PFSK-1 (cell line): ENCODE data around the gene HINT3.

Source experiments
- POLR2AphosphoS5 ChIP-seq: IDR thresholded peaks from 2 replicates; pipeline ENCODE4 v1.6.1; 2012; ENCODE audit warnings: low read depth, mild to moderate bottlenecking, control low read depth, low read length, moderate library complexity
- SIN3A ChIP-seq: IDR thresholded peaks from 2 replicates; pipeline ENCODE4 v1.6.1; 2012; ENCODE audit warnings: mild to moderate bottlenecking, low read length, moderate library complexity, borderline replicate concordance; ENCODE audit not compliant: insufficient read depth
- TAF1 ChIP-seq: IDR thresholded peaks from 2 replicates; pipeline ENCODE4 v1.6.1; 2012; ENCODE audit warnings: low read length, control low read depth, borderline replicate concordance; ENCODE audit not compliant: insufficient read depth
- TF ChIP-seq, protein P1 (sequence below), 2 experiments: IDR thresholded peaks; 2 replicates each; pipeline versions ENCODE4 v1.6.1 to v1.8.0; 2011 to 2012; ENCODE audit warnings: low read depth in 2 of 2, low read length in 2 of 2, control low read depth in 1 of 2, inconsistent platforms in 1 of 2, mild to moderate bottlenecking in 1 of 2, moderate library complexity in 1 of 2; ENCODE audit not compliant: insufficient read depth in 1 of 2

DNA sequence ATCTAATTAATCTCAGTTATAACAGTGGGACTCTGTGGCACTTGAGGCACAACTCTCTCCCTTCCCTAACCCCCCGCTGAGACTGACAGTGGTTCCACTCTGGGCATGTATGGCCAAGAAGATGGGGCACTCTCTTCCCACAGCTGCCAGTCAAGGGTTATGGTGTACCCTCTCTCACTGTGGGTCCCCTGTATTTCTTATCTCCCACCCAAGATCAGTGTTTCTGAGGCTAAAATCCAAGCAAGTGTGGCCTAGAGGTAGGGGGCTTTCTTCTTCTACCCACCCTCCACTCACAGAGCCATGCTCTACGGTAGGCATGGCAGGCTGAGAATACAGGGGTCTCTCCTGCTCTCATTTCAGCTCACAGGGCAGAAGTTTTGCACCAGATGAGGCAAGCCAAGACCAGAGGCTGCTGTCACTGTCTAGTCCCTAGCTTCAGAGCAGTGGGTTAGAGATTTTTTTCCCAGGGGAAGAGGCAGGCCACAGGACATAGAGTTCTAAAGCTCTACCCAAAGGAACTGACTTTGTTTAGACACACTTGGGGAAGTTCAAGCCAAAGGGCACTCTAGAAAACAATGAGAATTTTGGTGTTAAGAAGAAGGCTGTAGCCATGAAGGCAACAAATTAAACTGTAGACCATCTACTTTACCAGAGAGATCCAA, 31.7 kb upstream of the HINT3 start:
- TF ChIP-seq SIN3A = no peak
- TF ChIP-seq, protein P1, sequence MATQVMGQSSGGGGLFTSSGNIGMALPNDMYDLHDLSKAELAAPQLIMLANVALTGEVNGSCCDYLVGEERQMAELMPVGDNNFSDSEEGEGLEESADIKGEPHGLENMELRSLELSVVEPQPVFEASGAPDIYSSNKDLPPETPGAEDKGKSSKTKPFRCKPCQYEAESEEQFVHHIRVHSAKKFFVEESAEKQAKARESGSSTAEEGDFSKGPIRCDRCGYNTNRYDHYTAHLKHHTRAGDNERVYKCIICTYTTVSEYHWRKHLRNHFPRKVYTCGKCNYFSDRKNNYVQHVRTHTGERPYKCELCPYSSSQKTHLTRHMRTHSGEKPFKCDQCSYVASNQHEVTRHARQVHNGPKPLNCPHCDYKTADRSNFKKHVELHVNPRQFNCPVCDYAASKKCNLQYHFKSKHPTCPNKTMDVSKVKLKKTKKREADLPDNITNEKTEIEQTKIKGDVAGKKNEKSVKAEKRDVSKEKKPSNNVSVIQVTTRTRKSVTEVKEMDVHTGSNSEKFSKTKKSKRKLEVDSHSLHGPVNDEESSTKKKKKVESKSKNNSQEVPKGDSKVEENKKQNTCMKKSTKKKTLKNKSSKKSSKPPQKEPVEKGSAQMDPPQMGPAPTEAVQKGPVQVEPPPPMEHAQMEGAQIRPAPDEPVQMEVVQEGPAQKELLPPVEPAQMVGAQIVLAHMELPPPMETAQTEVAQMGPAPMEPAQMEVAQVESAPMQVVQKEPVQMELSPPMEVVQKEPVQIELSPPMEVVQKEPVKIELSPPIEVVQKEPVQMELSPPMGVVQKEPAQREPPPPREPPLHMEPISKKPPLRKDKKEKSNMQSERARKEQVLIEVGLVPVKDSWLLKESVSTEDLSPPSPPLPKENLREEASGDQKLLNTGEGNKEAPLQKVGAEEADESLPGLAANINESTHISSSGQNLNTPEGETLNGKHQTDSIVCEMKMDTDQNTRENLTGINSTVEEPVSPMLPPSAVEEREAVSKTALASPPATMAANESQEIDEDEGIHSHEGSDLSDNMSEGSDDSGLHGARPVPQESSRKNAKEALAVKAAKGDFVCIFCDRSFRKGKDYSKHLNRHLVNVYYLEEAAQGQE (IDR thresholded peaks at IDR 0.05; ENCODE audit: insufficient read depth in 1 of 2, low read depth in 2 of 2, low read length in 2 of 2) = no peak
- TF ChIP-seq POLR2AphosphoS5 = no peak
- no peak for TF ChIP-seq TAF1
